ENCODE measurements around the gene MCM9.

The MCM9 gene

DNA sequence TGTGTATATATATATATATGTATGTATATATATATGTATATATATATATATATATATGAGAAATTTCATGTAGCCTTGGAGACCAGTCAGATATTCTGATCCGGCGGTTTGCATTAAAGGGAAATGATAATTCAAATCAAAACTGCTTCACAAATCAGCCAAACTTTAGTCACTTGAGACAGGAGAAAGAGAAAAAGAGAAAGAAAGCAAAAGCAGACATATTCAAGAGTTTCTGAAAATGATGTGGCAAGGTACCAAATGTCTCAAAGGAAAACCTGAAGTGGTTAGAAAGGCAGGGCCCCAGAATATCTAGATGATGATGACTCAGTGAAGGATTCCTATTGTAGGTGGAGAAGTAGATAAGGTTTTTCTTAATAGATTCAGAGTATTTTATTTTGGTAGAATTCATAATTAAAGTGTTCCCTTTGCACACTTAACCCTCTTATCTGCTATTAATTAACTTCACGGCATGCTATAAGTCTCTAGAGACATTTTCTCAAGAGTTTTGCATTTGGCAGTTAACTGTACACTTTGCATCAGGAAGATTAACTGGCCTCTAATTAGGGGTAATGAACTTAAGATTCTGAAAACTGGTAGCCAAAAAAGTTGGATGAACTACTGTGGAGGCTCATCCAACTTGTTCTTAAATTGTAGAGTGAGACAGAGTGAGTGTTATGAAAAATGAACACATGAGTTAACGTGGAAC is 91.1 kb downstream of the MCM9 start:
- POLR2A ChIA-PET (ENCODE audit: low non-redundant PET): no interaction called here

DNA sequence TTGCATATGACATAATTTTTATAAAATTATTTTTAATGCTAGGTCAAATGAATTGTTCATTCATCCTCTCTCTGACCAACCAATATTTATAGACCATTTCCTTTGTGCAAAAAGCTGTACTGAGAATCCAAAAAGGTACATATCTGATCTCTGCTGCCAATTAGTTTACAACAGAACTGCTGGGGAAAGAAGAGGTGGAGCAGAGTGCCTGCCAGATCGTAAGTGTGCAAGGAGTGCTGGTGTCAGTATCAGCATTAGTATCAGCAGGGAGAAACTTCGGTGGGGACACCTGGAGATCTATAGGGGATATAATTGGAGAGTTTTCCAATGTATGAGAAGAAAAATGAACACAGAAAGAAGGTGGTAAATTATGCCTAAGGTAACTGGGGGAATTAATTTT is 104.3 kb downstream of the MCM9 start:
- H3K27ac ChIP-seq: no peak overlapping the region
- POLR2A ChIA-PET (ENCODE audit: low non-redundant PET): interaction anchor here (0.7 kb wide), 1 partner anchor 10 kb away, joined by 3 read pairs; no protein-coding TSS in a partner anchor
- TF ChIP-seq, protein P1, sequence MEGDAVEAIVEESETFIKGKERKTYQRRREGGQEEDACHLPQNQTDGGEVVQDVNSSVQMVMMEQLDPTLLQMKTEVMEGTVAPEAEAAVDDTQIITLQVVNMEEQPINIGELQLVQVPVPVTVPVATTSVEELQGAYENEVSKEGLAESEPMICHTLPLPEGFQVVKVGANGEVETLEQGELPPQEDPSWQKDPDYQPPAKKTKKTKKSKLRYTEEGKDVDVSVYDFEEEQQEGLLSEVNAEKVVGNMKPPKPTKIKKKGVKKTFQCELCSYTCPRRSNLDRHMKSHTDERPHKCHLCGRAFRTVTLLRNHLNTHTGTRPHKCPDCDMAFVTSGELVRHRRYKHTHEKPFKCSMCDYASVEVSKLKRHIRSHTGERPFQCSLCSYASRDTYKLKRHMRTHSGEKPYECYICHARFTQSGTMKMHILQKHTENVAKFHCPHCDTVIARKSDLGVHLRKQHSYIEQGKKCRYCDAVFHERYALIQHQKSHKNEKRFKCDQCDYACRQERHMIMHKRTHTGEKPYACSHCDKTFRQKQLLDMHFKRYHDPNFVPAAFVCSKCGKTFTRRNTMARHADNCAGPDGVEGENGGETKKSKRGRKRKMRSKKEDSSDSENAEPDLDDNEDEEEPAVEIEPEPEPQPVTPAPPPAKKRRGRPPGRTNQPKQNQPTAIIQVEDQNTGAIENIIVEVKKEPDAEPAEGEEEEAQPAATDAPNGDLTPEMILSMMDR (conservative IDR thresholded peaks at IDR 0.05; ENCODE audit: low read depth): no peak
- CTCF ChIA-PET: interaction anchor here (0.7 kb wide), 1 partner anchor 87 kb away, joined by 3 read pairs; no protein-coding TSS in a partner anchor
- DNase-seq (ENCODE audit: low spot score): no peak

More for the DNA sequence above, 91.1 kb downstream of the MCM9 start:
- CTCF ChIA-PET: no interaction called here
- TF ChIP-seq, protein P1 (conservative IDR thresholded peaks at IDR 0.05; ENCODE audit: low read depth): no peak
- H3K27ac ChIP-seq: no peak overlapping the region
- DNase-seq (ENCODE audit: low spot score): no peak

DNA sequence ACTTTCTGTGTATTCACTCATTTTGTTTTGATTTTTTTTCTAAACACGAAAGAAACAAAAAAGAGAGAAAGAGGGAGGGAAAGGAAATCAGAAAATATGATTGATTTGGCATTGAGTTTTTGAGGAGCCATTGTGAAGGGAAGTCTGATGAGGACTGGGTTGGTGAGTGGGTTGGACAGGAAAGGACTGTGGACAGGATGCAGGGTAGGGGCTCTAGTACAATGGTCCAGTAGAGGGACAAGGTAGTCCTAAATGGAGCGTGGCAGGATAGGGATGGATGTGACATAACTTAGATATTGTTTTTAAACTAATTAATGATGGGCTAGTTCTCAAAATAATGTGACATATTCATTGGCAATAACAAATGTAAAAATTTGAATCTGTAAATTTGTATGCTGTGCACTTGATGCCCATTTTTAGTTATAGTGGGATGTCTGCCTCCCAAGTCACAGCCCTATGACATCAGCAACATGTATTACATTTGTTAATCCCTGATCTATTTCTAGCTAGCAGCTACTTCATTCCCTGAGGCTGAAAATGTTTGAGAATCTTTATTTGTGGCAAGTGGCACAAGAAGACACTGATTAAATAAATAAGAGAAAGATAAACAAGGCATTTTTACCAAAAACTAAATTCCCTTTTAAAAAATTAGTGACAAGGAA is 105.0 kb downstream of the MCM9 start:
- ChIA-PET POLR2A (ENCODE audit: low non-redundant PET) (no interaction called here), CTCF (interaction anchor here (0.6 kb wide), 1 partner anchor 20 kb away, joined by 3 read pairs; no protein-coding TSS in a partner anchor)
- no peak overlapping the region for H3K27ac ChIP-seq
- TF ChIP-seq, protein P1 (conservative IDR thresholded peaks at IDR 0.05; ENCODE audit: low read depth): no peak
- DNase-seq (ENCODE audit: low spot score): no peak

DNA sequence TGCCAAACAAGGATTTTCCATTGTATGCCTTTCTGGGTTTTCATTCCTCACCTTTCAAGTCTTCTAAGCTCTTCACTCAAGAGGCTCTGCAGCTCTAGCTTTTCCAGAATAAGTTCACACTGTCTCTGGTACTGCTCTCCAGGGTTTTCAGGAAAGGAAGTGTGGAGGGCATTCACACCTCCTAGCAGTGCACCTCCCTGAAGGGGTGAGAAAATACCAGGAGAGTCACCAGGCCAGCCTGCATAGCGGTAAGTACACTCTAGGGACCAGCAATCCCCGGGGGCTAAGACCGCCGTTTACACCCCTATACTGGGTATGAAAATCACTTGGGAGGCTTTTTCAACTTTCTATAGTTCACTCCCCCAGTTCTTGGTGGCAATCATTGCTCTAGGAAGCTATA is 108.9 kb downstream of the MCM9 start:
- CTCF ChIA-PET: no interaction called here
- POLR2A ChIA-PET (ENCODE audit: low non-redundant PET): no interaction called here
- no peak for DNase-seq (ENCODE audit: low spot score)
- no peak overlapping the region for H3K27ac ChIP-seq
- TF ChIP-seq, protein P1 (conservative IDR thresholded peaks at IDR 0.05; ENCODE audit: low read depth): no peak

DNA sequence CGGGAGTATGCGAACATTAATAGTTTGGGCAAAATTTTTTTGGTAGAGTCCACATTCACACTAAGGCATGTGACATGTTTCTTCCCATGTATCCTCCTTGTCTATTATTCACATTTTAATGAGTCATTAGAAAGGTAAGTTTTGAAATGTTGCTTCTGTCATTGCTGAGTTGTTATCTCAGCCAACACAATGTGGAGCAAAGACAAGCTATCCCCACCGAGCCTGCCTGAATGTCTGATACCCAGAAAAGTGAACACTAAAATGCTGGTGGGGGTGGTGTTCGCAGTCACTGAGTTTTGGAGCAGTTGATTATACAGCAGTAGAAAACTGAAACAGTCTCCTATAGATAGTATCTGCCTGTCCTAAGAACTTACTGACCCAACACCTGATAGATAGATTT is 109.3 kb downstream of the MCM9 start:
- no peak for DNase-seq (ENCODE audit: low spot score)
- H3K27ac ChIP-seq: no peak overlapping the region
- ChIA-PET POLR2A (ENCODE audit: low non-redundant PET) (interaction anchor here (0.6 kb wide), 1 partner anchor 123 kb away, joined by 3 read pairs; no protein-coding TSS in a partner anchor), CTCF (no interaction called here)
- TF ChIP-seq, protein P1 (conservative IDR thresholded peaks at IDR 0.05; ENCODE audit: low read depth): no peak

DNA sequence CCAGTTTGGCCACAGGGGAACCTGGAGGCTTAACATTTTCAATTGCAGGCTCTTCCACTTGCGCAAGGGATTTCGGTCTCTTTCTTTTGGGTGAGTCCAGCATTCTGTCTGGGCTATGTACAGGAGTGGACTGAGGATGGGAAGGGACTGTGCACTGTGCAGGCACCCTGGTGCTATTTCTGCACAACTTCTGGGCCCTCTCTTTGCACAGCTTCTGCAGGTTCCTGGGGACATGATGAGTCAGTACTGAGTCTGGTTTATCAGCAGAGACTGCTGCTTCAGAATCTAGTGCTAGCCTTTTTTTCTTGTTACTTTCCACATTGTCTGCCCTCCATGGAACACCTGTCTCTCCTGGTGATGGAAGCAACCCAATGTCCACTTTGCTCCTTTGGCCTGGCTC is 119.5 kb downstream of the MCM9 start:
- TF ChIP-seq, protein P1 (conservative IDR thresholded peaks at IDR 0.05; ENCODE audit: low read depth): no peak
- CTCF ChIA-PET: no interaction called here
- H3K27ac ChIP-seq: no peak overlapping the region
- POLR2A ChIA-PET (ENCODE audit: low non-redundant PET): no interaction called here
- DNase-seq (ENCODE audit: low spot score): no peak
